ENCODE results near the gene CUX1.
A peak's percentile ranks its signal among the peaks of the same experiment; 100 is the strongest.

The CUX1 gene

GRCh38 chr7:102059524-102059923, 242.1 kb downstream of the CUX1 start:
- no peak for DNase-seq

- DNase-seq, result no peak
Observed at GRCh38 chr7:102061354-102061945, 244.0 kb downstream of the CUX1 start.

DNA sequence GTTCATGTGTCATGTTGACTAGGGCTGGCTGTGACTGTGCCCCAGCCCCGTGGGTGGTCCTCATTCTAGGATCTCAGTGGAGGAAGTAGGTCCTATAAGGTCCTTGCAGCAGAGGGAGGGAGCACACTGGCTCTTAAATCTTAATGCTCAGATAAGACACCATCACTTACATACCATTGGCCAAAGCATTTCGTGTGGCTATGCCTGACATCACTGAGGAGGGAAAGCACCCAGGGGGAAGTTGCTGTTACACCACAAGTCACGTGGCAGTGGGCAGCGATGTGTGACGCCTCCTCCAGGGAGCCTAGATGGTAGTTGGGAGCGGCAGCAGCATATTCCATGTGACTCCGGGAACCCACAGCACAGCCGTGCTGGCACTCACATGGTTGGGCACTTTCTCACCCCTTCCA, 244.6 kb downstream of the CUX1 start:
- DNase-seq, result peak; percentile 49

DNA sequence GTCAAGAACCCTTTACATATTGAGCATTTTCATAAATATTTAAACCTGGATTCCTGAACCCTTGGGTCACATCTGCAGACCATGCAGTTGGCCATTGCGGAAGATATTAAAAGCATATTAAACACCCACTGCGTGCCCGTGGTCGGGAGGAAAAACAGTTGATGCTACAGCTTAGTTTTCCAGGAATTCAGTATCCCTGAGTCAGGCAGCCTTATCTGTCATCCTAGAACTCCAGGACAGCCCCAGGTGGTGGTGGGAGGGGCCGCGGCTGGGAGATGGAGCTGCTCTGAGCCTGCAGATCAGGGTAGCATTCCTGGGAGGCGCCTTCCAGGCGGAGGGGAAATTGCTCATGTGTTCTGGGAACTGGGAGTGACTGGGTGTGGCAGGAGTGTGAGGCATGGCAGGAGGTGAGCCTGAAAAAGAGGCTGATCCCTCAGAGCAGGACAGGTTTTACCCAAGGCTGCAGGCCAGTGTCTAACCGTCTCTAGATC, 246.3 kb downstream of the CUX1 start:
- DNase-seq, result peak; percentile 85

DNA sequence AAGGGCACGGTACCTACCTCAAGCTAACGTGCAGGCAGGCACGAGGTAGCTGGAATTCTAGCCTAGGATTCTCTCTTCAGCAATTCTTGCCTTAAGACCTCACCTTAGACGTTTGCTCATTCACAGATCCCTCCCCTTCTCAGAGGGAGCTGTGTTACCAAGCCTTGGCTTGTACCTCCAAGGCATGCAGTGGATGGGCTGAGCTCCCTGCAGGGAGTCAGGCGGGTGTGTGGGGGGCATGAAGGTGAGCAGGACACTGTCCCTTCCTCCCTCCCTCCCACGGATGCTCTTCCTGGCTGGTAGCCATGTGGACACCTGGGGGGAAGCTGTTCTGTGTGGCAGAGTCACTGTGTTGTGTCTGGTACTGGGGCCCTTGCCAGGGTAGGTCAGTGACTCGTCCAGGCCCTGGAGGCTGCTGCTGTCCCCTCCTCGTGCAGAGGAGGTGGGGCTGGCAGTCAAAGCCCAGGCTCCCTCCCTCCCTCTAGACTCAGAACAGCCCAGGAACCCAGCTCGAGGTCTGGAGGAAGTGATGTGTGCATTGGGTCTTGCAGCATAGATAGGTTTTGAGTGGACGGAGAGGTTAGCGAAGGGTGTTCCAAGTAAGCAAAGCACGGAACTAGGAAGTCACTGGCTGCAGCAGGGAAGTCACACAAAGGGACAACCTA, 247.1 kb downstream of the CUX1 start:
- peak; percentile 44 for DNase-seq

DNA sequence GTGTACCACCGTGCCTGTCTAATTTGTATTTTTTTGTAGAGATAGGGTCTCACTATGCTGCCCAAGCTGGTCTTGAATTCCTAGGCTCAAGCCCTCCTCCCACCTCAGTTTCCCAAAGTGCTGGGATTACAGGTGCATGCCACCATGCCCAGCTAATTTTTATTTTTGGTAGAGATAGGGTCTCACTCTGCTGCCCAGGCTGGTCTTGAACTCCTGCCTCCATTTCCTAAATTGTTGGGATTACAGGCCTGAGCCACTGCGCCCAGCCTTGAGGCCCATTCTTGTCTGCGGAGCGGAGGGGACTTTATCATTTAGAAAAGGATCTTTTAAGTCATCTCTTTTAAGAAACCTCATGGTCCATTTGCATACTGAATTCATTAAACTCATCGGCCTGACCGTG, 247.8 kb downstream of the CUX1 start:
- DNase-seq, result no peak

GRCh38 chr7:102066476-102066875, 249.1 kb downstream of the CUX1 start:
- DNase-seq, result no peak

GRCh38 chr7:102068846-102069245, 251.4 kb downstream of the CUX1 start:
- DNase-seq, result no peak

- no peak for DNase-seq
Observed at GRCh38 chr7:102069931-102070629, 252.7 kb downstream of the CUX1 start.

GRCh38 chr7:102072003-102072402, 254.6 kb downstream of the CUX1 start:
- DNase-seq, result no peak

DNA sequence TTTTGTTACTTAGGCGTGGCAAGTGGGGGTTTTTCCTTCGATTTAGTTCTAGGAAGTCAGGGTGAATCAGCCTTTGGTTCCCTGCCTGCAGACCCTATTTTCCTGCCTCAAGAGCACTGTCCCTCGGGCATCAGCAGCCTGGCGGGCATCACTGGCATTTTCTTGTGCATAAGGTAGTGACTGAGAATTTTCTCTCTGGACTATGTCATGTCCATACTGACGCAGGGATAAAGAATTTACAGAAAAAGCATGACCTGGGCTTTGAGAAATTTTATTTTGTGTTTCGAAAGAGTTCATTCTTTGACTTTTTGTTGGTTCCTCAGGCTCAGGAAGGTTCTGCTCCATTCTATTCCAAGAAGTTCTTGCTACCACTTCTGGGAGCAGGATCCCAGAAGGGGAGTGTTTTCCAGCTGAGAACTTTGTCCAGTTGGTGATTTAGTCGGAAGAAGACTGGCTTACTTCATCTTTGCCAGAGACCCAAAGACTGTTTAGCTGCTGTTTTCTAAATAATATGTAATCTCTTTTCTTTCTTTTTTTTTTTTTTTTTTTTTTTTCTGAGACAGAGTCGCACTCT, 255.3 kb downstream of the CUX1 start:
- DNase-seq, result peak; percentile 14

GRCh38 chr7:102073931-102074880, 256.8 kb downstream of the CUX1 start:
- peak; percentile 46 for DNase-seq

DNA sequence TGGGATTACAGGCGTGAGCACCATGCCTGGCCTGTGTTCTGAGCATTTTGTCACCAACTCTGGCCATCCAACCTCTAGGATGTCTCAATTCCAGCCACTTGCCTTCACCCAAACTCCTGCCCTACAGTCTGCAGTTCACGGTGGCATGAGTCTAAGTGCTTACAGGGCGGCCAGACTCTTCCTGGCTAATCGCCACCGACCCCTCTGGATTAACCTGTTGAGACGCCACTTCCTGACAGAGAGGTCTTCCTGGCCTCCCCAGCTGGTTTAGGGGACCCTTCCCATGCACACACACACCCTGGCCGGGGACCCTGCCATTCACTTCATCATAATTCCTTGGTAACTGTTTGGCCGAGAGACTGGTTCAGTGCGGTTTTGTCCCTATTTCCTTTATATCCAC, 257.7 kb downstream of the CUX1 start:
- DNase-seq, result no peak

- no peak for DNase-seq
Observed at GRCh38 chr7:102075553-102076135, 258.2 kb downstream of the CUX1 start.

DNA sequence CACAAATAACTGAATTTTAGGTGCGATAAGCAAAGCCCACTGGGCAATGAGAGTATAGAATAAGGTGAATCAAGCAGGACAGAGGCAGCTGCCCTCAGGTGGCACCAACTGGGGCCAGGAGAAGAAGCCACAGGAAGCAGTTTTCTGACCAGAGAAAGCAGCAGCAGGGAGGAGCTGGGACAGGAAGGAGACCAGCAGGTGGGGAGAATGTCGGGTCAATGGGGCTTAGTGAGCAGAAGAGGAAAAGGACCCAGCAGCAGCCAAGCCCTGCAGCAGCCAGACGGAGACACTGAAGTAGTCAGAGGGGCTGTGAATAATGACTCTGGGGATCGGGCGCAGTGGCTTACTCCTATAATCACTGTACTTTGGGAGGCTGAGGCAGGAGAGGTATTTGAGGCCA, 259.7 kb downstream of the CUX1 start:
- DNase-seq, result no peak

DNA sequence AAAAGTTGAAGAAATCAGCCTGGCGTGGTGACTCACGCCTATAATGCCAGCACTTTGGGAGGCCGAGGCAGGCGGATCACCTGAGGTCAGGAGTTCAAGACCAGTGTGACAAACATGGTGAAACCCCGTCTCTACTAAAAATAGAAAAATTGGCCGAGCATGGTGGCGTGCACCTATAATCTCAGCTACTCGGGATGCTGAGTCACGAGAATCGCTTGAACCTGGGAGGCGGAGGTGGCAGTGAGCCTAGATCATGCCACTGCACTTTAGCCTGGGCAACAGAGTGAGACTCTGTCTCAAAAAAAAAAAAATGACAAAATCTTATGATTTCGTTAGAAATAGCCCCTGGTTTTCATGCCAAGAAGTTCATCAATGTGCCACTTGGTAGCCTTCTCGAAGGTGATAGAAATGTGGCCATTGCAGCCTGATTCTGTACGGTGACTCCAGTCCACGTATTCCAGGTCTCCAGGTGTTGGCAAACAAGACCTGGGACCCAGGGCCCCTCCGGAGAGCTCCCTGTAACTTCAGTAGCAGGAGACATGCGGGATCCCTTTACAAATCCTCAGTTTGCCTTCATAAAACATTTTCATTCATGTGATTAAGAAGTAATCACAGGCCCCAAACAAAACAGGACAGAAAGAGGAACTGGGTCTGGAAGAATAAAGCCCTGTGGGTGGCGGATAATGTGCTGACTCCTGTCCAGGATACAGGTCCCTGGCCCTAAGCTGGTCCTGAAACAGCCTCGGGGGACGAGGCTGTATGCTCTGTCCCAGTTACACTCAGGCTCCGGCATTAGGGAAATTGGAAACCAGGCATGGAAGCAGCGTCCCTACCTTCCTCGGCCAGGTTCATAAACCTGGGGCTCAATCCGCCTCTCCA, 262.0 kb downstream of the CUX1 start:
- DNase-seq, result no peak

DNA sequence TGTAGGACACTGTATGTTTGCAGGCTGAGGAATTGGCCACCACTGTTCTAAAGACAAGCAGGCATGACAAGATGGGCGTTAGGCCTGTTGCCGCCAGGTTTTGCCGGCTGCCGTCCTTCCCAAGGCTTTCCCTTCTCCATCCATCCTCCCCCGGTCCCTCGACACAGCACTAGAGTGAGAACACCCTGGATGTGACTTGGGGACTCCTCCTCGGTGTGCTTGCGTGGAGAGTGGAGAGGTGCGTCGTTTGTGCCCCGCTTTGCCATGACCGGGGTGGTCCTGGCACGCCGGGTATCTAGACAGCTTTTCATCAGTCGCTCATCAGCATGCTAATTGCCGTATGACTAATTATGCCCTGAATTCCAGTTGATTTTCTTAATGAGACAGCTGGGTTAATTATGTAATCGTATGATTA, 262.6 kb downstream of the CUX1 start:
- no peak for DNase-seq

DNA sequence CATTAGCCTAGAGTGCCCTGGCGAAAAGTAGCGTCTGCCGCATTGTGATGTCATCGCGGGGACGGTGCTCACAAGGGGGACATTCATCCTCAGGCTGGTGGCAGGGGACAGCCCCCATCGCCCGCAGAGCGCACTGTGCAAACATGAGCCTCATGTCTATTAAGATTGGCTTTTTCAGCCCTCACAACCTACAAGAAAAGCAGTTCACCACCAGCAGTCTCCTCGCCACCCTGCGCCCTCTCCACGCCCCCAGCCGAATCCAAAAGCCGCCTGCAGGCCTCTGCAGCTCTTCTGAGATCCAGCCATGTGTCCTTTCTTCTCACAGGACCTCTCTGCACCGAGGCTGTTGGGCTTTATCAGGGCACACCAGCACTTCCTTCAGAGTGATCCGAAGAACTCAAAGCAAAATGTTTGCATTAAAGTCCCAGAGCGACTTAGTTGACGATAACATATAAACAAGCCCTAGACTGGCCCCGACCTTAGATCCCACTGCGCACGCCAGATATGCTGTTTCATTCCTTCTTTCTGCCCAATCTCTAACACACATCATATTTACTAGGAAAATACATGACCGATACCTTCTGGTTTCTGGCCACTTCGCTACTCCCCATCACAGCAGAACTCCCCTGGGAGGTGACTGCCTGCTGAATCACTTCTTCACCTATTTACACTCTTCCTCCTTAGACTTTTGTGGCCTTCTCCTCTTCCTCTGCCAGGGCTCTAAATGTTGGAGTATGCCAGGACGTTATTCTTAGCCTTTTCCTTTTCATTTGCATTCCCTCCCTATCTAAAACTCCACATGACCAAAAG, 263.2 kb downstream of the CUX1 start:
- DNase-seq, result peak; percentile 23

DNA sequence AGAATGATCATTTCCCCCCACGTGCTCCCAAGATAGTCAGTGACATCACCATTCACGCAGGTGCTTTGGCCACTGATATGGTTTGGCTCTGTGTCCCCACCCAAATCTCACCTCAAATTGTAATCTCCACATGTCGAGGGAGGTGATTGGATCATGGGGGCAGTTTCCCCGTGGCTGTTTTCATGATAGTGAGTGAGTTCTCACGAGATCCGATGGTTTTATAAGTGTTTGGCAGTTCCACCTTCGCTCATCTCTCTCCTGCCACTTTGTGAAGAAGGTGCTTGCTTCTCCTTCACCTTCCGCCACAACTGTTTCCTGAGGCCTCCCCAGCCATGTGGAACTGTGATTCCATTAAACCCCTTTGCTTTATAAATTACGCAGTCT, 263.8 kb downstream of the CUX1 start:
- no peak for DNase-seq

- no peak for DNase-seq
Observed at GRCh38 chr7:102082693-102083368, 265.4 kb downstream of the CUX1 start.
